GM18505 (cell line): ENCODE data around the gene CEP112.
A peak's percentile ranks its signal among the peaks of the same experiment; 100 is the strongest.

Experiments
- ATAC-seq: cut with Tn5 transposase; IDR thresholded peaks from one replicate; pipeline ENCODE4 v1.9.1; 2021; ENCODE audit not compliant: unreplicated experiment
- POLR2A ChIP-seq: IDR thresholded peaks from 4 replicates; pipeline ENCODE4 v1.6.1; 2011; ENCODE audit warnings: borderline replicate concordance; ENCODE audit not compliant: insufficient read depth, insufficient read length; ENCODE audit errors: extremely low read depth

The CEP112 gene

DNA sequence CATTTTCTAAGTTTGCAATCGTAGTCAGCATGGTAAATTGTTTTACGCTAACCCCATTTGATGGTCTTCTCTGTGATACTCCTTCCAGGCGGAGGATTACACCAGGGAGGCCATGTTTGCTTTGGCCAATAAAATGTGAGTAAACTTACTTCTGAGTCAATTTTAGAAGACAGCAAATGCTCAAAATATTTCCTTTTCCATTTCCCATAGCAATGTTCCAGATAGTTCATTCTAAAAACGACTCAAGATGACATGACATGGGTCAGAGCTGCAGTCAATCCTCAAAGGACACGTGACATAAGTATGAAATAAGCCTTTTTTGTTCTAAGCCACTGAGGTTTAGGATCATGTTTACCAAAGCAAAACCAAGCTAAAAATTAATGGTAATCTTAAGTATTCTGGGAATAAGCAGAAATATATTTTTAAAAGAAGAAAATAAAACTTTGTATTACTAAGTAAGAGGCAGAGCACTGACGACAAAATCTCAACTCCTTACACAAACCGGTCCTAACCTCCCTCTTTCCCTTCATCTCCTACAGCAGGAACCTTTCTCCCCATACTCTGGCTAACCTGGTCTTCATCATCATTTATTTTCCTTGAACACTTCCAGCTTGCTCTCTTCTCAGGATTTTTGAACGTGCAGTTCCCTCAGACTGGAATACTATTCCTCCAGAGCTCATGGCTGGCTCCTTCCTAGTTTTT lies 266.2 kb downstream of the CEP112 start:
- no peak for ATAC-seq
- no peak for TF ChIP-seq POLR2A

DNA sequence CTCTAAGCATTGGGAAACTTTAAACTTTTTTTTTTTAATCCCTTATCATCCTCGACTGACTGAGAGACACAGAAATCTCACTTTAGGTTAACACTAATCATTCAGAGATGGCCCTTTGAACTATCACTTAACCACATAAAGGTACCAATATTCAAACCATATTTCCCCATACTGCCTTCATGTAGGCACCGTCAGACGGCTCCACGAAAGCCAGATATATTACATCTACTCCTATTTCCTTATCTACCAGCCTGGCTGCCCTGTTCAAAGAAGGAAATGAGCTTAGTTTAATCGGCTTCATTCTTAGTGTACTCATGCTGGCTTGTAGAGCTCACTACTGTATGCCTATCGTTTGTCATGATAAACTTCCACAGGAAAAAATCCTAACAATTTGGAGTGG lies 270.9 kb downstream of the CEP112 start:
- no peak for ATAC-seq
- no peak for TF ChIP-seq POLR2A

DNA sequence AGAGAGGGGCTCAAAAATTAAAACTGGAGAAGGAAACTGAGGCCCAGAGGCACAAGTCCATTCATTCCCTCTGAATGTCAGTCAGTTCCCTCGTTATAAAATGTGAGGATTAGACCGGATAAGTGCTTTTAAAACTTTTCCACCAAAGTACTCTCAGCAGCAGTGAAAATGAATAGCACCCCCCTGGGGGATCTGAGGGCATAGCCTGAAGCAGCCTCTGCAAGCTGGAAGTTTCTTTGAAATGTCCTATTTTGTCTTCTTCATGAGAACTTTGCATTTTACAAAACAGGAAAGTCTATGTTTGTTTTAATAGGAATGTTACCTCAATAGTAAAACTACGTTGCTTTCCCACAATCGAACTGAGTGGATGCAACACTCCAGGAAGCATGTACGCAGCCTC lies 273.0 kb downstream of the CEP112 start:
- TF ChIP-seq POLR2A: no peak

DNA sequence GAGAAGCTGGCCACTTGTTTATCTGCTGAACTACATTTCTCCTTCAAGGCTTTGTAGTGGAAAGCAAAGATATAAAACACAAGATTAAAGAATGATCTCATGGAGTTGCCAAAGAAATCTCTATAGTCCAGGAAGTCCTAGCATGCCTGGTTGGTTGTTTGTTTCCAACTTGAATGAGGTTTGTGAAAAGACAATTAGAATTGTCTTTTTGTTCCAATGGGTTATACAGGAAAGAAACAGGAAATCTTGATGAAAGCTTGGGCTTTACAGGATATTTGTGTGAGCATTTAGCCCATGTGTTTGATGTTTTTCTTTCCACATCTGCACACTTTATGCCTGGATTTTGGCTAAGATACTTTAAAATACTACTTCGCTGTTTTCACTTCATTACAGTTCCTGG lies 273.4 kb downstream of the CEP112 start:
- ATAC-seq: no peak

More for the DNA sequence above, 273.0 kb downstream of the CEP112 start:
- no peak for ATAC-seq

DNA sequence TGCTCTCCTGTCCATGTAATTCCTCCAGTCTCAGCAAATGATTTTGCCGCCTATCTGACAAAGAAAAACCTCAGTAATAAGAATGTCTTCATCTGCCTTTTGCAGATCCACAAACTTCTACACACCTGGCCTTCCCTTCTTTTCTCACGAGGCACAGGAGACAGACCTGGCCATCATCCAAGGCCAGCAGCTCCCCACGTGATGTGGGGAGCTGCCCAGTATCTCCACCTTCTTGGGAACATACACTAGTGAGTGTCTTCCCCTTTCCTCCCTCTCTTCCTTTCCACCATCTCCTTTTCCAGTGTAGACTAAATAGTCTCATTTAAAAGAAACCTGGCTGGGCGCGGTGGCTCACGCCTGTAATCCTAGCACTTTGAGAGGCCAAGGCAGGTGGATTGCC lies 274.4 kb downstream of the CEP112 start:
- no peak for ATAC-seq
- no peak for TF ChIP-seq POLR2A

More for the DNA sequence above, 273.4 kb downstream of the CEP112 start:
- no peak for TF ChIP-seq POLR2A

DNA sequence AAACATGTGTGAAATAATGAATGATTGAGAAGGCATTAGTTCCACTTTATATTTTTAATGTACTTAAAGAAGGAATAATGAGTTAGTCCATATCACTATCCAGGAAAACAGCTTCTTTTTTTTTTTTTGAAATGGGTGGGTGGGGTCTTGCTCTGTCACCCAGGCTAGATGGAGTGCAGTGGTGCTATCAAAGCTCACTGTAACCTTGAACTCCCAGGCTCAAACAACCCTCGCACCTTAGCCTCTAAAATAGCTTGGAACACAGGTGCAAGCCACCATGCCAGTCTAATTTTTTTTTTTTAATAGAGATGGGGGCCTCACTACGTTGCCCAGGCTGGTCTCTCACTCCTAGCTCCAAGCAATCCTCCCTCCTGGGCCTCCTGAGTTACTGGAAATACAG lies 275.5 kb downstream of the CEP112 start:
- no peak for TF ChIP-seq POLR2A
- no peak for ATAC-seq

DNA sequence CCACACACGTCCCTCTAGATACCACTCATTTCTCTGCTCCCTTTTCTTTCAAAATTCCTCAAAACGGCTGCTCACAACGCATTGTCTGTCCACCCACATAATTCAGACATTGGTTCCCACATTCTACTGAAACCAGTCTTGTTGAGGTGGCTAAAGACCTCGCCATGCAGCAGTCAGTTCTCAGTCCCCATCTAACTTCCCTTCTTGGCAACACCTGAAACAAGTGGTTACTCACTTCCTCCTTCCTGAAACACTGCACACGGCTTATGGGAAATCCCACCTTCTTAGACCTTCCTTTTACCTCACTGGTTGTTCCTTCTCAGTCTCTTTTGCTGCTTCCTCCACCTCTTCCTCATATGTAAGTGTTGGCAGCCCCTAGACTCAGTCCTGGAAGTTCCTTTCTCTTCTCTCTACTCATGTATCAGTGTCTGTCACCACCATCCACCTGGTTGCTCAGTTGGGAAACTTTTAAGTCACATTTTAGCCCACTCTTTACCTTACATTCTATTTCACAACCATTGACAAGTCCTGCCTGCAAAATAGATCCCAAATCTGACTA lies 277.1 kb downstream of the CEP112 start:
- TF ChIP-seq POLR2A: no peak
- ATAC-seq: peak; percentile 98

DNA sequence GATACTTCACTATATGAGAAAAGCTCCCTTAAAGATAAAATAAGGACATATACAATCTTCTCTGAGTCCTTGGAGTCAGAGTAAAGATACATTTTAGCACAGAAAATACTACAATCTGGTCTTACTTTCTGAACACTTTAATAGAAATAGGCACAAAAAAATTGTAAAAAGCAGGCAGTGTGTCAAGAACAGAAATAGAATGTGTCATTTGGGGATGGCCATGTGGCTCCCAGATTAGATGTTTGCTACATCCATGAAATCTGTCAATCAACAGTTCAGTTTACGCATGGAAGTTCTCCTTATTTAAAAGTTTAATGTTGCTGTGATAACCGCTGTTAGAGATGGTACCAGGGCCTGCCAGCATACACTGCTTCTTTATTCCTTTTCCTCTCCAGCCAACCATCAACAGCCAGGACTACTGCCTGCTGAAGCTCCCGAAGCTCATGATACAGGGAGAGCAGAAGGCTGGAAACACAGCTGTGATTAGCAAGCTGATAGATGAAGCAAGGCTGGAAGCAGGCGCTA lies 278.5 kb downstream of the CEP112 start:
- no peak for ATAC-seq
- no peak for TF ChIP-seq POLR2A

DNA sequence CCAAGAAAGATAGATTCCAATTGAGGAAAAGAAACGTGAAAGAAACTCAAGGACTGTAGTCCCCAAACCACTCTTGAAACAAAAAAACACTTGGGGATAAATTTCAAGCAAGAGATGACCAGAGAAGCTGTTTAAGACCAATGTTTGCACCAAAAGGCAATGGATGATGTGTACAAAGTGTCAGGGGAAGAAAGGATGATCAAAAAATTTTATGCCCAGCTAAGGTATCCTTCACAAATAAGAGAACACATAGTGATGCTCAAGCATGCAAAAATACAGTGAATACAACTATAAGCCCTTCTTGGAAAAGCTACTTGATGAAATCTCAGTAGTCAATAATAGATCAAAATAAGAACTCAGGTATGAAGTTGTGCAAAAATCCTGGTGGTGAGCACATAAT lies 281.1 kb downstream of the CEP112 start:
- no peak for ATAC-seq
- no peak for TF ChIP-seq POLR2A

DNA sequence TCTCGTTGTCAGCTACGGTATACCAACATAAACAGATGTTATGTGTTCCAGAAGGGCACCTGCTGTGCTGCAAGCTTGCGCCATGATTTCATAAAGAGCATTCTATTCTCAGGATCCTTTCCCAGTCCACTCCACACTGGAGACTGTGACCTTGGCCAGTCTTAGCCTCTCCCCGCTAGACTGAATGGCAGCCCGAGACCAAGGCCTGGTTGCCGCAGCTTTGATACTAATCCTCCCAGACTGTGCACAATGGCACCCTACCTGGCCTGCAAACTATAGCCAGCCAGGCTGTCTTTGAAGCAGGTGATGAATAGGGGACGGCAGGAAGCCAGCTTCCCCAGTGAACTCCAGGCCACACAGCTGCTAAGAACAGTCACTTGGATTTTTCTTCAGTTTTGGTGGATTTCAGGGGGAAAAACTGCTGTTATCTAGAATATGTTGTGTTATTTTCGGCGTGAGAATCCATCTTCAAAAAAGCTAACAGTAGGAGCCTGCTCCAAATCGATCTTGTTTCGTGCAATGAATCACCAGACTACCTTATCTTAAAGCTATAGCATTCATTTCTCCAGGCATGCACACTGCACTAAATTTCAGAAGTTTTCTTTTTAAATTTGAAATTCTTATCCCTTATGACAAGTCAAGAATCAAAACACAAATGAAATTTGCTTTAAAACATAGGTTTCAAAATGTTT lies 289.0 kb downstream of the CEP112 start:
- no peak for TF ChIP-seq POLR2A
- ATAC-seq: no peak

DNA sequence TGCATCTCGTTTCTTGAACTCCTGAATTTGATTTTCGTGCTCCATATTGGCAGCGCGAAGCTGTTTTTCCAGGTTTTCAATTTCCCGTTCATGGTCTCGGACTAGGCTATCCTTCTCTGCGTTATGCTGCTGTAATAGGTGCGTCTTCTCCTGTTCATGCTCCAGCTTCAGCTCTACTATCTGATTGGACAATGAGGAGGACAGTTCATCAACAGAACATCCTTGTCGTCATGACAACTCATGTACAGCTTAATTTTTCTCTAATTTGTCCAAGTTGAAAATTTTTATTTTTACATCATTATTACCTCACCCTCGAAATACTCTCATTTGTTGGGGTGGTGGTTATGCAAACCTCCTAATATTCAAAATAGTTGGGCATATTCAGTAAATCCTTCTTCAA lies 289.8 kb downstream of the CEP112 start:
- no peak for ATAC-seq
- no peak for TF ChIP-seq POLR2A

DNA sequence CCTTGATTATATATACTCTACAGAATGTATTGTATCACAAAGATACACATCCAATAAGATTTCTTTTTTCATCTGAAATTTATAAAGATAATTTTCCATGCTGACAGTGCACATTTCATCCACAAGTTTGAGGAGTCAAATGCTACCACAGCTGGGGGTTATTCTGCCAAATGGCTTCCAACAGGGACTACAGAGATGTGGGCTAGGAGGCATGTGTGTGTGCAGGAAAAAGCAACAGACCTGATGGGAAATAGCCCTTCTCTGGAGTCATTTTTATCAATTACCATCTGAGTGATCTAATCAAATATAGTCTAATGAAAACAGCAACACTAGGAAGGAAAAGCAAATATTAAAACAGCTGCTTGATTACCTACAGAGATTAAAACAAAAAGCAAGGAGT lies 290.5 kb downstream of the CEP112 start:
- TF ChIP-seq POLR2A: no peak

DNA sequence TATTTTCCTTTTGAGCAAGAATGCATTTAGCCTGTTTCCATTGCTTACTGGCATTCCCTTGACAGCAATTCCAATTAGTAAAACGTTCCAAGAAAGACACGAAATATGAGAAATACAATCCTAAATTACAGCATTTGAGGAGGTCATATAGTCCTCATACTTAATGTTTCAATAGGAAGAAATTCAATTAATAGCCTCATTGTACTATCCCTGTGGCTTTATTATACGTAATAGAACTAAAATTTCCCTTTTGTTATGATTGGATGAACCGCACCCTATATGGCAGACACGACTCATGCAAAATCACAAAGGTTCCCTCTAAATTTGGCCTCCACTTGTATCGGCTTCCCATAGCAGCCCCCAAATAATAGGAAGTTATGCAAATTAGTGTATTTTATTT lies 291.7 kb downstream of the CEP112 start:
- no peak for TF ChIP-seq POLR2A
- ATAC-seq: no peak

More for the DNA sequence above, 290.5 kb downstream of the CEP112 start:
- no peak for ATAC-seq

DNA sequence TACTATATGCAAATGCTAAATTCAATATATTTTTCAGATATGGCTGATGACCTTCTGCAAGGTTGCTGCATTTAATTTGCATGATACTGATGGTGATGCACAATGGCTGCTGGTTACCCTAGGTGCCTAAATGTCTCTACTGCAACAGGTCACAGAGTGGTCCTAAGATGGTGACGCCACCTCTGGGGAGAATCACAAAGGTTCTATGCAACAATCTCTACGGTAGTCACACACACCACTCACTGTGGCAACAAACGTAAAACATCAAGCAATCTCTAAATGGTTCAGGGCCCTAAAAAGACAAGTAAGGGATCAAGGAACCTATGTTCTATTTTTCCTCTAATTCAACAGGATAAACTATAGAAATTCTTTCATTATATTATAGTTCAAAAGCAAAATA lies 293.3 kb downstream of the CEP112 start:
- no peak for TF ChIP-seq POLR2A
- no peak for ATAC-seq

DNA sequence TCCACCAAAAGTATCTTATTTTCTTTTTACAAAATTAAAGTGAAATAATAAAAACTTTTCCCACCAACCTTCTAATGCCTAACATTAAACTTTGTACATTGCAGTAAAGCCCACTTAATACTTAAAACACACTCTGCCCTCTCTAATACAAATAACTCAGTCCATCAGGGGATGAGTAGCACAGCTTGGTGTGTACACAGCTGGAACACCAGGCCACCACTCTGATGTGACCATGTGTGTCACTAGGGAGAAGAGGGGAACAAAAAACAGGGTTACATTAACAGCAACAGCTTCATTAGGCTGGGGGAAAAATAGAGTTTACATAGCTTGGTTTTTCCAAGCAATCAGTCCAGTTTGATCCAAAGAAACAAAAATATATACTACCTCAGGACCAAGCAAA lies 295.0 kb downstream of the CEP112 start:
- TF ChIP-seq POLR2A: no peak
- ATAC-seq: no peak

DNA sequence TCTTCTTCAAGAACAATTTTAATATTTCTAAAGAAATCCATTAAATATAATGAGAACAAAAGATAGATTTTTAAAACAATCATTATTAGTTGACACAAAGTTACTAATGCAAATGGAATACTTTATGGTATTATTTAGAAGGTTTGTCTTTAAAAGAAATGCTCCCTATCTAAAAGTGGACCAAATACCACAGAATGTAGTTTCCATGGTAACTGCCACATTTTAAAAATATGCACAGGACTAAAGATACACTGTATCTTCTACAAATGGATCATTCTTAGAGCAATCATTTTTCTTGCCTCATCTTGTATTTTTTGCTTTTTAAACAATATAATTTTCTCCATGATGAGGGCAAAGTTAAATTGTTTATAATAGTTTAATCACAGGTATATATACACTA lies 296.0 kb downstream of the CEP112 start:
- no peak for ATAC-seq
- no peak for TF ChIP-seq POLR2A
